Subcutaneous adipose tissue (tissue), 4 donors: ENCODE results near the gene APEH. TPM values are rescaled to one million over a fixed set of nuclear protein-coding genes. Genes with fewer than 3 reads are reported as not detected.

Source experiments
- CTCF ChIP-seq: fragments of 450-650 bp; IDR thresholded peaks from one replicate; pipeline ENCODE4 v1.5.1; 2016; ENCODE audit warnings: low read depth, mild to moderate bottlenecking, control low read depth, antibody characterized with exemption, moderate library complexity
- total RNA-seq, 4 donors: library from RNA; depleted of rRNA; stranded (reverse); fragments of >200 nt; gene quantifications; one replicate each; pipeline ENCODE4 v1.1.0, GENCODE V29; 2016

Gene APEH
- total RNA-seq, 4 donors from 2014 or later: 40.8 to 65.6 (median 51.3) TPM

GRCh38 chr3:49723628-49724551 is 49.7 kb downstream of the APEH start, which contains the start of gene GMPPB:
TSS of gene GMPPB (minus strand) at chr3:49723951. CDS start at chr3:49723726, 225 bp downstream.
- no peak for TF ChIP-seq CTCF

GRCh38 chr3:49724586-49724985 is 50.4 kb downstream of the APEH start:
- no peak for TF ChIP-seq CTCF

GRCh38 chr3:49725906-49726681 is 51.9 kb downstream of the APEH start:
- TF ChIP-seq CTCF: no peak

- TF ChIP-seq CTCF: no peak
Measured at GRCh38 chr3:49727154-49727923, 53.2 kb downstream of the APEH start.

- TF ChIP-seq CTCF: no peak
Measured at GRCh38 chr3:49727924-49728361, 53.8 kb downstream of the APEH start.

GRCh38 chr3:49729966-49730609 is 55.9 kb downstream of the APEH start:
- TF ChIP-seq CTCF: no peak
